Measurements from ENCODE around the gene OLIG2.

Gene OLIG2

GRCh38 chr21:33025489-33026442, at the start of gene OLIG2:
Gene OLIG2, plus strand, starts transcription at chr21:33025935. Its CDS starts 928 bp downstream, at chr21:33026863.
- DNase-seq: peak in 1 of 2 donors; percentile 31

- no peak for DNase-seq
Measured at GRCh38 chr21:32976791-32977190, 48.9 kb upstream of the OLIG2 start.

DNA sequence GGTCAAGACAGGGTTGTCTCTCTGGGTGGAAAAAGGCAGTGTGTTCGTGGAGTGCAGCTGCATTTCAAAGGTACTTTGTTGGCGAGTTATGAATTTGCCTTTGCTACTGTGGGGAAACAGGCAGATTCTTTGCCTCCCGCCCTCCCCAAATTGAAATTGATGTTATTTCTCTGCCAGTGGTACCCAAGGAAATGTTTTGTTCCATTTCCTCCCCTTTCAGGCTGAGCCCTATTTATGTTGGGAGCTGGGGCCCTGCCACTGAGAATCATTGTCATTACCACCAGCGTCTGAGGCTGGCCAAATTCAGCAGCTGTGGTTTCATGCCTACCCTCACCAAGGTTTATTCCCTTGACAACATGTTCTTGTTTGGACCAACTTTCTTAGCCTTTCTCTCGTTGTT, 48.5 kb upstream of the OLIG2 start:
- DNase-seq: no peak

DNA sequence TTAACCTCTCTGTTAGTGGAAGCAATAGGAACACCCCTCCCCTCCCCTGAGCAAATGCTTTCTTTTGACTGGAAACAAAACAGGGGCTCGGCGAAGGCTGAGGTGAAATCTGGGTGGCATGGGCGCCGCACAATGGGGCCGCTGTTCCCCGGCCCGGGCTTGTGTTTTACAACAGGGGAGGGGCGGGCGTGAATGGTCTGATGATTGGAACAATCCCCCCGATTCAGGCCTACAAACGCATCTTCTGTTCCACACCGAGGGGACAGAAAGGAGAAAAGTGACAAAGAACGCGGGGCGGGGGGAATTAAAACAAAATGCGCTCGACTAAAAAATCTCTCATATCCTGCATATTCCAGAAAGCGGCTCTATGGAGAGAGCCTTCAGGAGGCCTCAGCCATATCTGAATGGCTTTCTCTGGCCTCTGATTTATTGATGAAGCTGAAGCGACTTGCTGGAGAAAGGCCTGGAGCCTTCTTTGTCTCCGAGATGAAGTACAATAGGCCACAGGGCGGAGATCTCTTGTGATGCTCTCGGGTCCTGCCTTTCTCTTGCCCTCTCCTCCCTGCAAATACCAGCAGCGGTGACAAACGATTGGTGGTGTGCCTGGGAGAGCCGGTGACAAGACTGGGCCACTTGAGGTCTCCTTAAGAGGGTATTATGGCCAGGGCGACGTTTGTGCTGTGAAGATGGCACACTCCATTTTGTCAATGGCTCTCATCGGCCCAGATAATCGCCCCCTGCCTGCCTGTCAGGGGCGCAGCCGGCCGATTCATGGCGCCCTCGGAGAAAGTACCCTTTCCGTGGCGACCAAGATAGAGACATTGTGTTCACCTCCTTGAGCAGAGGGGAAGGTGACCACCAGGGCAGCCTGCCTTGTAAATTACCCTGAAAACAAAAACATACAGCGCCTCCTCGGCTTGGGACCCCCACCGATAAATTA, 47.1 kb upstream of the OLIG2 start:
- no peak for DNase-seq

DNA sequence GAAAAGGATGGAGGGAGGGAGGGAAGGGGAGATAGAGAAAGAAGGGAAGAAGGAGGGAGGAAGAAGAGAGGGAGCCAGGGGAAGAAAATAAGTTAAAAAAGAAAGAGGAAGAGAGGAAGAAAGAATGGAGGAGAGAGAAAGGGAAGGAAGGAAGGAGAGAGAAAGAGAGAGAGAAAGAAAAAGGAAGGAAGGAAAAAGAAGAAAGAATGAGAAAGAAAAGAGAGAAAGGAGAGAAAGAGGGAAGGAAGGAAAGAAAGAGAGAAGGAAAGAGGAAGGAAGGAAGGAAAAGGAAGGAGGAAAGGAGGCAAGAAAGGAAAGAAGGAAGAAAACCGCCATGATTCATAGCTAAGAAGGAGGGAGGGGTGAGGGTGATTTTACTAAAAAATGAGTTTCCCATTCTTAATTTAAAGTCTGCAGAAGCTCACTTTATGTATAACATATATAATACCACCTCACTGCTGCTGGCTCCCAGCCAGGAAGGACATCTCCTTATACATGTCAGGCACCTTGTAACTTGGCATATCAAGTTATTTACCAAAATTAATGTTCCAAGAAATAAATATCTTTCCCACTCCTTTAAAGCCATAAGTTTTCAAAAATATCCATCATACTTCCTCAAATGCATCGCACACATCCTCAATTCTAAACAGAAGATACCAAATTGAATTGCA, 46.0 kb upstream of the OLIG2 start:
- DNase-seq: no peak

GRCh38 chr21:32981096-32981495, 44.6 kb upstream of the OLIG2 start:
- DNase-seq: no peak

- no peak for DNase-seq
Measured at GRCh38 chr21:32990666-32991065, 35.1 kb upstream of the OLIG2 start.

DNA sequence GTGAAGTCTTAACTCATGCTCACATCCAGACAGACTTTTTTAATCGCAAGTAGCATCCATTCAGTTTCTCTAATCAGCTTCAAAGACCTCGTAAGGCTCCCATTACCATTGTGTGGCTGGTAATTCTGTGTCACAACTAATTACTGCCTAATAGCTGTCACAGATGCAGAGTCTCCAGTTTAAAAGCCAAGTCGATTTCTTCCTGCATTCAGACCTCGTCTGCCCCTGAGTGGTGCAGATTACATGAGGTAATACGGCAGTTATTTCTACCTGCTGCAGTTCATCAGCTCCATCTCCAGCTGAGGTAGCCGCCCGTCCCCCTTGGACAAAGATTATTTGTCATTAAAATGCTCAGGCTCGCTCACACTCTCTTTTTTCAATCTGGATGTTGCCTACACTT, 34.4 kb upstream of the OLIG2 start:
- DNase-seq: no peak

GRCh38 chr21:32993894-32994293, 31.8 kb upstream of the OLIG2 start:
- no peak for DNase-seq

- DNase-seq: no peak
Measured at GRCh38 chr21:32994305-32994704, 31.4 kb upstream of the OLIG2 start.

DNA sequence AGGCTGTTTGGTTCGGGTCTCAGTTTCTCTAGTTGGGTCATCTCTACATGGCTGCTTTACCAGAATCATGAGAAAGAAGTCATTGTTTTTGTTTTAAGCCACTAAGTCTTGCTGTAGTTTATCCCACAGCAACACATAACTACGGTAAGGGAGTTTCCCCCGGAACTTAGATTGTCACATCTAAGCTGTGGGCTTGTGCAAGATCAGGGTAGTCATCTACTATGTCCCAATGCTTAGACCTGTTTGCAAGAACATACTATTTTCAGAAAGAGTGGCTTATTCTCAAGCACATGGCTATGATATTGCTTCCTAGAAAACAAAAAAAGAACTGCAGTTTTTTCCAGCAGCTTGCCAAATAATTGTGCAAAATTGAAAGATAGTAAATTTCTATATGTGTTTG, 18.0 kb upstream of the OLIG2 start:
- DNase-seq: no peak

GRCh38 chr21:33008333-33009051, 17.2 kb upstream of the OLIG2 start:
- no peak for DNase-seq

- no peak for DNase-seq
Measured at GRCh38 chr21:33010931-33011330, 14.8 kb upstream of the OLIG2 start.

GRCh38 chr21:33011462-33011861, 14.3 kb upstream of the OLIG2 start:
- DNase-seq: no peak

- DNase-seq: no peak
Measured at GRCh38 chr21:33013626-33014025, 12.1 kb upstream of the OLIG2 start.

GRCh38 chr21:33014331-33014730, 11.4 kb upstream of the OLIG2 start:
- DNase-seq: no peak

DNA sequence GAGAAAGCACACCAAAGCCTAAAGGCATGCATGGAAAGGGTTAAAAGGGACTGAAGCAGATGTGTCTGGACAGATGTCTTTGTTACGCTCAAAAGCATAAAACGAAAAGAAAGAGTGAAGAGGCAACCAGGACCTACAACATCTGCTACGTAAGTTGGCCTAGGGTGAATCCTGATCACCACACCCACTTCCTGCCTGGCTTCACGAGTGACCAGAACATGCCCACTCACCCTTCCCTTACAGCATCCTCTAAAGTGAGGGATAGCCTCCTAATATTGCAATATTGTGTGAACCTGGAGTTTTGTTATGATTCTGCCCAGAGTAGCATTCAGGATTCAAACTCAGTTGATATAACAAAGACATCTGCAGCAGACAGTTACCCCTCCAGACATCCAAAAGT, 10.6 kb upstream of the OLIG2 start:
- no peak for DNase-seq

- no peak for DNase-seq
Measured at GRCh38 chr21:33015756-33016155, 10.0 kb upstream of the OLIG2 start.

- DNase-seq: no peak
Measured at GRCh38 chr21:33018707-33019465, 6.8 kb upstream of the OLIG2 start.

- DNase-seq: no peak
Measured at GRCh38 chr21:33019516-33019884, 6.2 kb upstream of the OLIG2 start.

DNA sequence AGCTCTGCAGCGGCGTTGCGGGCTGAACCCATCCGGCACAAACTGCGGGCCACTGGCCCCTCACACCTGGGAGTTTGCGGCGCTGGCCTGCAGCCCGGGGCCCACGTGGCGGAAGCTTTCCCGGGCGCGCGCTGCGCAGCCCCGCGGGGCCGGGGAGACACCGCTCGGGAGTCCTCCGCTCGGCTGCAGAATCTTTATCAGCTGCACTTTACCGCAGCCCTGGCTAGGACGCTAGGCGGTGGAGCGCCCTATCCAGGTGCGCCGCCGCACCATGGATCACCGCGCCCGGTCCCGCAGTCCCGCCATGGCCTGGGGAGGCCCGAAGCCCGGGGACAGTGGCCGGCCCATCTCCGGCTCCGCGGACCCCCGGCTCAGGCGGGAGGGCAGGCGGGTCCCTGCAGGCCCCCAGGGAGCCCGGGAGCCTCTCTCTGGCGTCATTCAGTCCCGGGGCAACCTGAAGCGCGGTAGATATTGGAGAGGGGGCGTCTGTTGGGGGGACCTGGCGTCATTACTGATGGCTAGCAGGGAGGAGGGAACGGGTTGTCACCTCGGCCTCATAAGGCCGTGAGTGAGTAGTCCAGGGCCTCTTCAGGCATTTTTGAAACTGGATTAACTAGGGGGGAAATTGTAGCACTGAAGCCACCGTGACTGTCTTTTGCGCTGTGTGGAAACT, 5.7 kb upstream of the OLIG2 start:
- peak in 1 of 2 donors; percentile 40 for DNase-seq

Measured in stimulated activated CD4-positive, alpha-beta T cell treated with anti-CD3 and anti-CD28 coated beads, Interleukin-2, amount 100 ng/mL, for 24 hours (primary cell).